ENCODE results near the gene PPP1R9A.

- TF ChIP-seq, protein P1, sequence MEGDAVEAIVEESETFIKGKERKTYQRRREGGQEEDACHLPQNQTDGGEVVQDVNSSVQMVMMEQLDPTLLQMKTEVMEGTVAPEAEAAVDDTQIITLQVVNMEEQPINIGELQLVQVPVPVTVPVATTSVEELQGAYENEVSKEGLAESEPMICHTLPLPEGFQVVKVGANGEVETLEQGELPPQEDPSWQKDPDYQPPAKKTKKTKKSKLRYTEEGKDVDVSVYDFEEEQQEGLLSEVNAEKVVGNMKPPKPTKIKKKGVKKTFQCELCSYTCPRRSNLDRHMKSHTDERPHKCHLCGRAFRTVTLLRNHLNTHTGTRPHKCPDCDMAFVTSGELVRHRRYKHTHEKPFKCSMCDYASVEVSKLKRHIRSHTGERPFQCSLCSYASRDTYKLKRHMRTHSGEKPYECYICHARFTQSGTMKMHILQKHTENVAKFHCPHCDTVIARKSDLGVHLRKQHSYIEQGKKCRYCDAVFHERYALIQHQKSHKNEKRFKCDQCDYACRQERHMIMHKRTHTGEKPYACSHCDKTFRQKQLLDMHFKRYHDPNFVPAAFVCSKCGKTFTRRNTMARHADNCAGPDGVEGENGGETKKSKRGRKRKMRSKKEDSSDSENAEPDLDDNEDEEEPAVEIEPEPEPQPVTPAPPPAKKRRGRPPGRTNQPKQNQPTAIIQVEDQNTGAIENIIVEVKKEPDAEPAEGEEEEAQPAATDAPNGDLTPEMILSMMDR (IDR thresholded peaks at IDR 0.05) = no peak
- TF ChIP-seq POLR2A (IDR thresholded peaks at IDR 0.05; ENCODE audit: low read depth) (no peak), EP300 (IDR thresholded peaks at IDR 0.05) (no peak), POLR2AphosphoS5 (IDR thresholded peaks at IDR 0.05) (no peak)
Observed at GRCh38 chr7:94995921-94996320, 88.5 kb downstream of the PPP1R9A start.

All from esophagus muscularis mucosa (tissue), 4 donors.